Measurements from ENCODE around the gene SLC25A48.

The SLC25A48 gene

DNA sequence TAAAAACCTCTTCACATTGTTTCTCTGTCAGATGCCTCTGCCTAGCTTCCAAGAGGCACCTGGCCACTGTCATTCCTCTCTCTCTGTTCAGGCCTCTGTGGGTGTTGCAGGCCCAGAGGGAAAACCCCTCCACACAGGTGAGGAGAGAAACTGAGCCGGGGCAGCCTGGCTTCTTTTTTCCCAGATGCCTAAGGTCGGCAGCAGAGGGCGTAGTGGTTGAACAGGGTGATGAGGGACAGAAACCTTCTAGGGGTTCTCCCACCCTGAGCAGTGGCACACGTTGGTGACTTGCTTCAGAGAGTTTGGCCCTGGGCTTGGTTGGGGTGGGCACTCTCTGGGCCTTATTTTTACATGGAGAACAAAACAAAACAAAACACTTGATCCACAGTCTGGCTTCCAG is 49.0 kb downstream of the SLC25A48 start:
- Histone ChIP-seq H3K4me3 (ENCODE audit: low read depth in 1 of 2, low read length in 2 of 2) (no peak overlapping the region), H3K79me2 (ENCODE audit: insufficient read depth, low read length) (no peaks in the 10 kb centered on the region), H3K9ac (ENCODE audit: low read depth, low read length) (no peak overlapping the region), H3K4me1 (ENCODE audit: insufficient read depth, low read length) (peaks cover 4% of the 10 kb centered on the region), H3K9me3 (ENCODE audit: insufficient read depth, low read length, severe bottlenecking) (no peaks in the 10 kb centered on the region), H3K4me2 (ENCODE audit: insufficient read depth, low read length) (no peak overlapping the region), H4K20me1 (ENCODE audit: insufficient read depth, low read length) (0 out of 2 replicates have a peak, but pooled peaks cover 2% of the 10 kb centered on the region), H3K27me3 (ENCODE audit: insufficient read depth, low read length, poor library complexity) (peaks cover 12% of the 10 kb centered on the region), H3K36me3 (ENCODE audit: insufficient read depth, low read length) (no peaks in the 10 kb centered on the region), H3K27ac (ENCODE audit: low read length) (no peak overlapping the region), H2AFZ (ENCODE audit: low read depth, low read length) (no peak overlapping the region)
- DNase-seq (no peak), ATAC-seq (ENCODE audit: insufficient read depth, low read depth) (no peak)
- TF ChIP-seq EZH2 (IDR thresholded peaks at IDR 0.05; ENCODE audit: borderline replicate concordance, low read depth, low read length, severe bottlenecking) (no peak), CTCF (IDR thresholded peaks at IDR 0.05; ENCODE audit: borderline replicate concordance, extremely low read depth, low read length, poor library complexity, severe bottlenecking) (peak; percentile 43)

- no peaks in the 10 kb centered on the region for H3K9me3 ChIP-seq (ENCODE audit: insufficient read depth, low read length, severe bottlenecking)
- H3K36me3 ChIP-seq (ENCODE audit: insufficient read depth, low read length) = no peaks in the 10 kb centered on the region
- ATAC-seq (ENCODE audit: insufficient read depth, low read depth) = no peak
- H4K20me1 ChIP-seq (ENCODE audit: insufficient read depth, low read length) = 0 out of 2 replicates have a peak, but pooled peaks cover 2% of the 10 kb centered on the region
- H3K27me3 ChIP-seq (ENCODE audit: insufficient read depth, low read length, poor library complexity) = peaks cover 12% of the 10 kb centered on the region
- no peak overlapping the region for H3K9ac ChIP-seq (ENCODE audit: low read depth, low read length)
- no peaks in the 10 kb centered on the region for H3K79me2 ChIP-seq (ENCODE audit: insufficient read depth, low read length)
- TF ChIP-seq CTCF (IDR thresholded peaks at IDR 0.05; ENCODE audit: borderline replicate concordance, extremely low read depth, low read length, poor library complexity, severe bottlenecking) = no peak
- no peak for TF ChIP-seq EZH2 (IDR thresholded peaks at IDR 0.05; ENCODE audit: borderline replicate concordance, low read depth, low read length, severe bottlenecking)
- H3K4me2 ChIP-seq (ENCODE audit: insufficient read depth, low read length) = no peak overlapping the region
- DNase-seq = no peak
- H3K27ac ChIP-seq (ENCODE audit: low read length) = no peak overlapping the region
- H3K4me1 ChIP-seq (ENCODE audit: insufficient read depth, low read length) = peaks cover 4% of the 10 kb centered on the region
- H2AFZ ChIP-seq (ENCODE audit: low read depth, low read length) = no peak overlapping the region
- H3K4me3 ChIP-seq (ENCODE audit: low read depth in 1 of 2, low read length in 2 of 2) = no peak overlapping the region
These were observed 50.6 kb downstream of the SLC25A48 start for GRCh38 chr5:135885031-135885430.

- Histone ChIP-seq H3K27ac (ENCODE audit: low read length) (no peak overlapping the region), H4K20me1 (ENCODE audit: insufficient read depth, low read length) (0 out of 2 replicates have a peak, but pooled peaks cover 2% of the 10 kb centered on the region), H3K9me3 (ENCODE audit: insufficient read depth, low read length, severe bottlenecking) (no peaks in the 10 kb centered on the region), H2AFZ (ENCODE audit: low read depth, low read length) (no peak overlapping the region), H3K4me2 (ENCODE audit: insufficient read depth, low read length) (no peak overlapping the region), H3K4me3 (ENCODE audit: low read depth in 1 of 2, low read length in 2 of 2) (no peak overlapping the region), H3K36me3 (ENCODE audit: insufficient read depth, low read length) (no peaks in the 10 kb centered on the region), H3K9ac (ENCODE audit: low read depth, low read length) (no peak overlapping the region), H3K27me3 (ENCODE audit: insufficient read depth, low read length, poor library complexity) (peaks cover 12% of the 10 kb centered on the region), H3K79me2 (ENCODE audit: insufficient read depth, low read length) (no peaks in the 10 kb centered on the region), H3K4me1 (ENCODE audit: insufficient read depth, low read length) (peaks cover 8% of the 10 kb centered on the region)
- TF ChIP-seq EZH2 (IDR thresholded peaks at IDR 0.05; ENCODE audit: borderline replicate concordance, low read depth, low read length, severe bottlenecking) (no peak), CTCF (IDR thresholded peaks at IDR 0.05; ENCODE audit: borderline replicate concordance, extremely low read depth, low read length, poor library complexity, severe bottlenecking) (no peak)
- no peak for DNase-seq
- ATAC-seq (ENCODE audit: insufficient read depth, low read depth) = no peak
These were observed 51.7 kb downstream of the SLC25A48 start for GRCh38 chr5:135886136-135886535.

GRCh38 chr5:135887447-135887864 is 53.0 kb downstream of the SLC25A48 start:
- no peak overlapping the region for H3K4me3 ChIP-seq (ENCODE audit: low read depth in 1 of 2, low read length in 2 of 2)
- peak overlapping the region; percentile 9 for H3K4me2 ChIP-seq (ENCODE audit: insufficient read depth, low read length)
- H3K27me3 ChIP-seq (ENCODE audit: insufficient read depth, low read length, poor library complexity) = peaks cover 8% of the 10 kb centered on the region
- H2AFZ ChIP-seq (ENCODE audit: low read depth, low read length) = no peak overlapping the region
- peak; percentile 95 for ATAC-seq (ENCODE audit: insufficient read depth, low read depth)
- TF ChIP-seq EZH2 (IDR thresholded peaks at IDR 0.05; ENCODE audit: borderline replicate concordance, low read depth, low read length, severe bottlenecking) (no peak), CTCF (IDR thresholded peaks at IDR 0.05; ENCODE audit: borderline replicate concordance, extremely low read depth, low read length, poor library complexity, severe bottlenecking) (peak; percentile 91)
- H3K79me2 ChIP-seq (ENCODE audit: insufficient read depth, low read length) = no peaks in the 10 kb centered on the region
- H3K9me3 ChIP-seq (ENCODE audit: insufficient read depth, low read length, severe bottlenecking) = no peaks in the 10 kb centered on the region
- H4K20me1 ChIP-seq (ENCODE audit: insufficient read depth, low read length) = 0 out of 2 replicates have a peak, but pooled peaks cover 2% of the 10 kb centered on the region
- no peaks in the 10 kb centered on the region for H3K36me3 ChIP-seq (ENCODE audit: insufficient read depth, low read length)
- peak; percentile 76 for DNase-seq
- no peak overlapping the region for H3K27ac ChIP-seq (ENCODE audit: low read length)
- peaks cover 9% of the 10 kb centered on the region for H3K4me1 ChIP-seq (ENCODE audit: insufficient read depth, low read length)
- no peak overlapping the region for H3K9ac ChIP-seq (ENCODE audit: low read depth, low read length)
